Endothelial cell of umbilical vein (primary cell): Measurements from ENCODE around the gene ZMIZ2. TPM values are rescaled to one million over a fixed set of nuclear protein-coding genes. Genes with fewer than 3 reads are reported as not detected.

Experiments used
- BruUV-seq: library from RNA; stranded (reverse); fragments of 400-500 nt; replicated peaks from 2 replicates; lab custom pipeline; 2021; lab: Mats Ljungman, UMichigan
- CTCF ChIA-PET: fragments of 300-600, 350-600 bp; sonication (Branson Sonifier 250); formaldehyde crosslinking; loops from one replicate; lab custom pipeline; 2021; ENCODE audit warnings: antibody characterized with exemption, inconsistent platforms; lab: Charles Lee
- POLR2A ChIA-PET: fragments of 300-600, 350-600 bp; sonication (Branson Sonifier 250); formaldehyde crosslinking; loops from one replicate; lab custom pipeline; 2021; ENCODE audit warnings: antibody characterized with exemption, inconsistent platforms; lab: Charles Lee
- DNase-seq: peaks from one replicate; pipeline ENCODE4 v3.0.0-alpha.2; 2011; ENCODE audit warnings: low read depth, low spot score
- FAIRE-seq: peaks from 2 replicates; lab custom pipeline; 2011; peaks lifted over from hg19 to GRCh38; lab: Jason Lieb, UNC
- H2AFZ ChIP-seq: 2 replicates; pipeline ENCODE4 v1.6.0; 2012; ENCODE audit warnings: low read depth, low read length, control low read depth, inconsistent platforms
- H3K27ac ChIP-seq: 2 replicates; pipeline ENCODE4 v1.5.1; 2011; ENCODE audit warnings: low read depth, mild to moderate bottlenecking, control low read depth, low read length, moderate library complexity; ENCODE audit not compliant: insufficient read depth
- H3K27me3 ChIP-seq, 2 experiments: 2 replicates each; pipeline versions ENCODE4 v1.6.0 to v1.6.1; 2011; ENCODE audit warnings: low read length in 2 of 2, mixed read lengths in 1 of 2; ENCODE audit not compliant: control insufficient read depth in 2 of 2, insufficient read depth in 2 of 2
- H3K36me3 ChIP-seq, 2 experiments: 2 replicates in 1 of 2; 3 replicates in 1 of 2; pipeline ENCODE4 v1.5.1; 2011; ENCODE audit warnings: low read length in 2 of 2, mild to moderate bottlenecking in 1 of 2, moderate library complexity in 1 of 2; ENCODE audit not compliant: control insufficient read depth in 2 of 2, insufficient read depth in 2 of 2; ENCODE audit errors: extremely low read depth in 1 of 2
- H3K4me1 ChIP-seq: 3 replicates; pipeline ENCODE4 v1.5.1; 2011; ENCODE audit warnings: mild to moderate bottlenecking, low read length; ENCODE audit not compliant: control insufficient read depth, insufficient read depth; ENCODE audit errors: extremely low read depth
- H3K4me2 ChIP-seq: 2 replicates; pipeline ENCODE4 v1.6.1; 2011; ENCODE audit warnings: low read length, control low read depth, mixed read lengths; ENCODE audit not compliant: insufficient read depth
- H3K4me3 ChIP-seq, 3 experiments: fragments of 200-600 bp in 1 of 3; sonication (generic), shearing (Covaris generic) in 1 of 3; replicated peaks in 1 of 3; 2 replicates each; pipeline ENCODE4 v1.5.1; 2011 to 2016; ENCODE audit warnings: control low read depth in 3 of 3, low read length in 3 of 3, mild to moderate bottlenecking in 2 of 3, inconsistent platforms in 1 of 3, low read depth in 1 of 3, moderate library complexity in 1 of 3; ENCODE audit not compliant: insufficient read depth in 1 of 3
- H3K79me2 ChIP-seq: 2 replicates; pipeline ENCODE4 v1.6.0; 2012; ENCODE audit warnings: low read length, inconsistent platforms; ENCODE audit not compliant: control insufficient read depth, insufficient read depth
- H3K9ac ChIP-seq: replicated peaks from 2 replicates; pipeline ENCODE3; 2011; ENCODE audit warnings: low read length, control low read depth; ENCODE audit not compliant: insufficient read depth; ENCODE audit errors: extremely low read depth
- H3K9me1 ChIP-seq: replicated peaks from 3 replicates; pipeline ENCODE4 v1.6.0; 2011; ENCODE audit warnings: mild to moderate bottlenecking, low read length; ENCODE audit not compliant: control insufficient read depth, insufficient read depth; ENCODE audit errors: extremely low read depth
- H3K9me3 ChIP-seq: replicated peaks from 2 replicates; pipeline ENCODE4 v1.5.1; 2012; ENCODE audit warnings: low read length, inconsistent platforms; ENCODE audit not compliant: control insufficient read depth, insufficient read depth
- H4K20me1 ChIP-seq: replicated peaks from 2 replicates; pipeline ENCODE3; 2011; ENCODE audit warnings: mild to moderate bottlenecking, low read length; ENCODE audit not compliant: control insufficient read depth, insufficient read depth; ENCODE audit errors: extremely low read depth
- EZH2 ChIP-seq: IDR thresholded peaks from 2 replicates; pipeline ENCODE4 v1.6.1; 2012; ENCODE audit warnings: borderline replicate concordance, low read depth, mild to moderate bottlenecking, moderate library complexity, low read length, inconsistent platforms; ENCODE audit not compliant: severe bottlenecking
- FOS ChIP-seq: IDR thresholded peaks from 2 replicates; pipeline ENCODE4 v1.6.1; 2011; ENCODE audit warnings: mild to moderate bottlenecking, low read length, moderate library complexity, borderline replicate concordance; ENCODE audit not compliant: insufficient read depth
- GATA2 ChIP-seq: IDR thresholded peaks from 2 replicates; pipeline ENCODE4 v1.7.0; 2011; ENCODE audit warnings: low read depth, mild to moderate bottlenecking, moderate library complexity, mixed read lengths, low read length; ENCODE audit not compliant: insufficient read length, insufficient read depth
- JUN ChIP-seq: IDR thresholded peaks from 2 replicates; pipeline ENCODE4 v1.6.1; 2011; ENCODE audit warnings: borderline replicate concordance, low read depth; ENCODE audit not compliant: insufficient read length, insufficient read depth
- MAX ChIP-seq: IDR thresholded peaks from 2 replicates; pipeline ENCODE4 v1.6.1; 2011; ENCODE audit not compliant: insufficient read depth, insufficient read length
- MYC ChIP-seq: IDR thresholded peaks from one replicate; pipeline ENCODE4 v1.6.1; 2011; ENCODE audit warnings: mild to moderate bottlenecking, low read depth, low read length
- POLR2A ChIP-seq: IDR thresholded peaks from 2 replicates; pipeline ENCODE4 v1.6.1; 2012; ENCODE audit warnings: low read depth, mild to moderate bottlenecking, control low read depth, low read length
- POLR2AphosphoS5 ChIP-seq: IDR thresholded peaks from 2 replicates; pipeline ENCODE4 v1.6.1; 2012; ENCODE audit warnings: low read depth, mild to moderate bottlenecking, control low read depth, low read length, moderate library complexity; ENCODE audit not compliant: insufficient read depth
- dilution Hi-C: fragments of 300-500 bp; cut with MboI; formaldehyde crosslinking; loops from one replicate; pipeline ENCODE4 v1.15.0; 2019; ENCODE audit warnings: low sequenced_read_pairs; ENCODE audit not compliant: extremely low pct_ligation_motif_present
- intact Hi-C: fragments of 100-400 bp; cut with micrococcal nuclease; formaldehyde crosslinking; loops from one replicate; pipeline ENCODE4 v1.10.0; 2022
- polyA plus RNA-seq, 4 experiments: library from polyadenylated mRNA; depleted of rRNA in 3 of 4; stranded (reverse) in 3 of 4; unstranded in 1 of 4; fragments of >200 nt; gene quantifications; 2 replicates each; pipeline versions ENCODE4 v1.2.1 to v1.2.3, GENCODE V29; 2011 to 2012; ENCODE audit warnings: missing spikeins in 1 of 4
- total RNA-seq: library from RNA; stranded (reverse); gene quantifications from 2 replicates; pipeline ENCODE4 v1.2.3, GENCODE V29; 2021
- TF ChIP-seq, protein P1 (sequence below), 2 donors: IDR thresholded peaks; 1 replicate in 1 of 2; 2 replicates in 1 of 2; pipeline ENCODE4 v1.5.1; 2011; ENCODE audit warnings: low read length in 2 of 2, mild to moderate bottlenecking in 2 of 2, moderate library complexity in 2 of 2, control low read depth in 1 of 2, inconsistent platforms in 1 of 2, low read depth in 1 of 2; ENCODE audit not compliant: insufficient read depth in 1 of 2; ENCODE audit errors: extremely low read depth in 1 of 2

The ZMIZ2 gene
- total and polyA plus RNA-seq, 2 donors (not counting 3 experiments of a cell fraction or from before 2014, with no cell fraction given), result 30.6 to 87.5 TPM

- dilution Hi-C loops, result no loop called here
- TF ChIP-seq, protein P1, sequence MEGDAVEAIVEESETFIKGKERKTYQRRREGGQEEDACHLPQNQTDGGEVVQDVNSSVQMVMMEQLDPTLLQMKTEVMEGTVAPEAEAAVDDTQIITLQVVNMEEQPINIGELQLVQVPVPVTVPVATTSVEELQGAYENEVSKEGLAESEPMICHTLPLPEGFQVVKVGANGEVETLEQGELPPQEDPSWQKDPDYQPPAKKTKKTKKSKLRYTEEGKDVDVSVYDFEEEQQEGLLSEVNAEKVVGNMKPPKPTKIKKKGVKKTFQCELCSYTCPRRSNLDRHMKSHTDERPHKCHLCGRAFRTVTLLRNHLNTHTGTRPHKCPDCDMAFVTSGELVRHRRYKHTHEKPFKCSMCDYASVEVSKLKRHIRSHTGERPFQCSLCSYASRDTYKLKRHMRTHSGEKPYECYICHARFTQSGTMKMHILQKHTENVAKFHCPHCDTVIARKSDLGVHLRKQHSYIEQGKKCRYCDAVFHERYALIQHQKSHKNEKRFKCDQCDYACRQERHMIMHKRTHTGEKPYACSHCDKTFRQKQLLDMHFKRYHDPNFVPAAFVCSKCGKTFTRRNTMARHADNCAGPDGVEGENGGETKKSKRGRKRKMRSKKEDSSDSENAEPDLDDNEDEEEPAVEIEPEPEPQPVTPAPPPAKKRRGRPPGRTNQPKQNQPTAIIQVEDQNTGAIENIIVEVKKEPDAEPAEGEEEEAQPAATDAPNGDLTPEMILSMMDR (IDR thresholded peaks at IDR 0.05; ENCODE audit: extremely low read depth in 1 of 2, insufficient read depth in 1 of 2, low read depth in 1 of 2, low read length in 2 of 2), result no peak
- TF ChIP-seq MAX, result no peak
- TF ChIP-seq GATA2, result no peak
- TF ChIP-seq EZH2, result no peak
- no peak for TF ChIP-seq MYC
- TF ChIP-seq JUN, result no peak
- no peak for TF ChIP-seq POLR2AphosphoS5
- no peak for TF ChIP-seq FOS
- TF ChIP-seq POLR2A, result no peak
- Histone ChIP-seq H3K27me3 (no peaks in the 10 kb centered on the region), H3K9me3 (no peaks in the 10 kb centered on the region), H3K36me3 (no peaks in the 10 kb centered on the region), H3K4me2 (no peak overlapping the region), H3K9ac (no peak overlapping the region), H3K79me2 (no peaks in the 10 kb centered on the region), H2AFZ (no peak overlapping the region), H3K4me1 (no peaks in the 10 kb centered on the region), H3K4me3 (no peak overlapping the region), H4K20me1 (no peaks in the 10 kb centered on the region), H3K9me1 (no peaks in the 10 kb centered on the region), H3K27ac (no peak overlapping the region)
- DNase-seq, result no peak
- no peak for FAIRE-seq
- intact Hi-C loops, result no loop called here
- ChIA-PET POLR2A (no interaction called here), CTCF (interaction anchor here (1.0 kb wide), 1 partner anchor 17 kb away, joined by 3 read pairs; no protein-coding TSS in a partner anchor)
- no TSS peak for BruUV-seq
Observed at GRCh38 chr7:44716205-44716604, 32.4 kb upstream of the ZMIZ2 start.
